Embryonic facial prominence (tissue), 1 donor: ENCODE measurements around the gene JARID2.

Experiments
- DNase-seq: peaks from one replicate; pipeline ENCODE4 v3.0.0-alpha.2; 2016; ENCODE audit errors: extremely low spot score

Gene JARID2

DNA sequence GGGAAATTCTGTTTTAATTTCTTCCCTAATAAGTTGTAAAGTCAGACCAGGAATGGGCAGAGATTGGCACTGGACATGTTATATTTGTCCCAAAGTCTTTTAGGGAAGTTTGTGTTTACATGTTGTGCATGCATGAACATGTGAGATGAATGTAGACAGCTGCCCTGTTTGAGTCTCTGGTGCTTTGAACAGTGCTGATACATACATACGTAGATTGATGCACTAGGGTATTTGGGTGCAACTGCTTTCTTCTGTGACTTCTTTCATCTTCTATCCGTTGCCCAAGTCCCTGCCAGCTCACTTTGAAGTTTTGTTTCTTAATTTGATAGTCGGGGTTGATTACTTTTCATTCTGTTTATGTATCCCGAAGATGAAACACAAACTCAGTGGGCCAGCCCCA lies 216.4 kb downstream of the JARID2 start:
- DNase-seq, result no peak

DNA sequence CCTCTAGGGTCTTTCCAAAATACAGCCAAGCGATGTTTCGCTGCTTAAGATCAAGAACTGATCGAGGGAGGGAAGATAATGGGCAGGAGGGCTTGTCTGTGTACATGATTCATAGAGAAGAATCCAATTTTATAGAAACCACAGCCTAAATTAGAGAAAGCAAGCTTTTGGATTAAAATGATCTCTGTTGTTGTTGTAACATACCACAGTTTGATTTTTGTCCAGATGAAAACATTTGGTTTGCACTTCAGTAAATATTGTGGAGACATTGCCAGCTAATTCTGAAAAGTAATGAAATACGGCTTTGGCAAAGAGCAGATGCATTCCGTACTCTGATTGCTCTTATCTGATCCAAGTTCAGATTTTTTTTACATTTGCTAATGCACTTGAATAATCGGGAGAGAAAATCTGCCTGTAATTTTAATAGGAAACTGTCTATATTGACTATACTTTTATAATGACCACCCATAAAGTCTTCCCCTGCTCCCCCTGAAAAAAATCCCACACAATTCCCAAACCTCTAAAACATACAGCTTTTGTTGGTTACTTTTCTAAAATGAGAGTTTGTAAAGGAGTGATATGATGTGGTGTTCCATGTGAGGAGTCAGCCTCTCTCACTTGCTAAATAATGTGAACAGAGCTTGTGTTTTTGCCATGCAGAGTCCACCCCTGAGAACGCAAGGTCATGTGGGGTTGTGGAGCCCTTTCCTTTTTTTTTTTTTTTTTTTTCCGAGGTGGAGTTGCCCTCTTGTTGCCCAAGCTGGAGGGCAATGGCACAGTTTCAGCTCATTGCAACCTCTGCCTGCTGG lies 217.1 kb downstream of the JARID2 start:
- no peak for DNase-seq

DNA sequence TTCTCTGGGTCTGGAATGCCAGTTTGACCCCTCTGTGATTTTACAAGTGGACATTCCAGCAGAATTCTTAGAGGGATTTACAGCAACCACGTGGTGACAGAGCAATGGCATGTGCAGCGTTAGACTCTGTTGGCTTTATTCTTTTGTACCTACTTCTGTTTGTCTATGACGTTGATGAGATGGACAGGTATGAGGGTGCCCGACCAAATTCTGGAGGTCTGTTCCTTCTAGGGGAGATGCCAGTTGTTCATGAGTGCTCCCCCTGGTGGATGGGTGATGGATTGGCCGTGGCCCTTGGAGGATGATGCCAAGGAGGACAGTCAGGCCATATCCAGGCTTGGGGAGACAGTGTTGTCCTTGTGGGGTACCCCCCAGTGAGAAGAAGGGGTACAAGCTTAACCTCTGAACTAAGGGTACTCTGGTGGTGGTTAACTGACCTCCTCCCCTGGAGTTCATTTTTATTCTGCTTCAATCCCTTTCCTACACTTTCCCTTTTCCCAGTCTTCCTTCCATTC lies 218.4 kb downstream of the JARID2 start:
- no peak for DNase-seq

DNA sequence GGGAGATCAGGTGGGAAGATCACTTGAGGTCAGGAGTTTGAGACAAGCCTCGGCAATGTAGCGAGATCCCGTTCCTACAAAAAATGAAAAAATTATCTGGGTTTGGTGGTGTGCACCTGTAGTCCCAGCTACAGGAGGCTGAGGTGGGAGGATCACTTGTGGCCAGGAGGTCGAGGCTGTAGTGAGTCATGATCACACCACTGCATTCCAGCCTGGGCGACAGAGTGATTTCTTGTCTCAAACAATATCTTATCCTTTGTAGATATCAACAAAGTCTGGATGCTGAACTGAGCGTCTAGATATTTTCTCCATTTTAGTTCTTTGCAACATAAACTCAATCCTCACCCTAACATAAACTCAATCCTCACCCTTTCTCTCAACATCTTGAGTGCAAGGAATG lies 219.3 kb downstream of the JARID2 start:
- DNase-seq, result no peak

DNA sequence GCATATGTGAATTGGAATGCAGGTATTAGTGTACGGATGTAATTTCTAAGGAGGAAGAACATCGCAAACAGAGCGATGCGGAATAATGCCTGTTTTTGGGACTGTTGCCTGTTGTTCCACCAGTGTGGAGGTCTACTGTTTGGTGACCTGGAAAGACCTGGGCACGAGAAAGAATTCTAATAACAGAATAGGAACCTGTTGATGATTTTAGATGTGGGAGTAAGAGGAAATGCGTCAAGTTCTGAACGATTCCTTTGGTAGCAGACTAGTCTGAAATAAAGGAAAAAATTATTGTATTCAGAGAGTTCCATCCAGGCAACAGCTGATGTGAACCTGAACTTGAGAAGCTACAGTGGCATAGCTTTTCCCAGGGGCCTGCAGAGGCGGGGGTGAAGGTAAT lies 224.9 kb downstream of the JARID2 start:
- no peak for DNase-seq

DNA sequence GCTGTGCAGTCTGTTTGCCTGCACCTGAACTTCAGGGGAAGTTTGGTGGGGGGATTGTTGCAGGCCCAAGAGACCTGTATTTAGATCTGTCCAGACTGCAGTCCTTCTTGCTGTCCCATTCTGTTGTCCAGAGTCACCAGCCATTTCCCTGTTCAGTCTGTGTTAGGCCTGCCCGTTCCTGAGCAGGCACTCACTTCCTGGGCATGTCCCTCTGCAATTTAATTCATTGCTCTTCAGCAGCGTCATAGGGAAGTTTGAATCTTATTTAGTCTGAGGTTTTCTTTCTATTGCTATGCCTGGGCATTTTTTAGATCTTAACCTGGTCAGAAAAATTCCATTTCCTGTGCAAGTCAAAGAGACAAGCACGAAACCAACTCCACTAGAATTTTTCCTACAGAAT lies 226.8 kb downstream of the JARID2 start:
- no peak for DNase-seq

DNA sequence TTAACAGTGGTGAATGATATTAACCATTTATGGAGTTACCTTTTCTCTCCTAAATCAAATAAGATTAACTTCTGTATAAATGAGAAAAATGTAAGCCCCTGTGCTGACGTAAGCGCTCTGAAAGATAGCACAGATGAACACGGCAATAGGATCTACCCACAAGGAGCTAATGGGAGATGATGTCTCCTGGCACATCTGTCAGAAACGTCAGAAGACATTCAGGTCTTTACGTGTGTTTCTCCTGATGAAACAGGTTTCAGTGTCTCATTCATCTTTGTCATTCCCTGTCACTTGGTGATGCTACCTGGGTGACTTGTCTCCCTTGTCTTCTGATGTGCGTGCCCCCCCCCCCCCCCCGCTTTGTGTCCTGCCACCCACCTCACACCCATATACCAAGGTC lies 227.3 kb downstream of the JARID2 start:
- no peak for DNase-seq

DNA sequence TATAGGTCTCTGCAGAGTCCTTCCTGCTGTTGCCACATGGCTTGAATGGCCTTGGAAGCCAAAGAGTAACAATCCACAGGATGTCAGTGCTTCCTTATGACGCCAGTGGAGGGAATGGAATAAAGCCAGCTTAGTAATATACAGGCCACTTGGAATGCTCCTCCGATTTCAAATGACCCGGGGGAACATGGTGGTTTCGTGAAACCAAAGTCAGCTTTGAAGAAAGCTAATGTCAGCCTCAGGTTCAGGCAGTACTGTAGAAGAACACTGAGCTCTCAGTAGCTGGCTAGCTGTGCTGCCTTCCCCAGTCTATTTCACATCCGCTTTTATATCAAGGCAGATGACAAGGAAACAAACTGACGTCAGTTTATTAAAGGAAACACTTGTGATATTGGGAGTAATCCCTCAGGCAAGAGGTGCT lies 227.9 kb downstream of the JARID2 start:
- DNase-seq, result no peak

DNA sequence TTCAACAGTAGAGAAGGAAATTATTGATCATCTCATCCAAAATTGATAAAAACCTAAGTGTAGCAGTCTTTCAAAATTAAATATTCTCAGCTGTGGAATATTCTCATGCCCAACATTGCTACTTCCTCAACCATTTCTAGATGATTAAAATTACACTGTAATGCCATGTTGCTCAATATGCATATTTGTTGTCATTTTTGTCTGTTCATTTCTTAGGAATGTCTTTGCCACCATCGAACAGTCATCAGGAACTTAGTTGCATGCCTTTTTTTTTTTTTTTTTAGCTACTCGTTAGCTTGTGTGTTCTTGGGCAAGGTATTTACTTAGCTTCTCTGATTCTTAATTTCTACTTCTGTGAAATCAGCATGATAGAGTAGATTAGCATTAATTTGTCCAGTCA lies 228.3 kb downstream of the JARID2 start:
- no peak for DNase-seq

DNA sequence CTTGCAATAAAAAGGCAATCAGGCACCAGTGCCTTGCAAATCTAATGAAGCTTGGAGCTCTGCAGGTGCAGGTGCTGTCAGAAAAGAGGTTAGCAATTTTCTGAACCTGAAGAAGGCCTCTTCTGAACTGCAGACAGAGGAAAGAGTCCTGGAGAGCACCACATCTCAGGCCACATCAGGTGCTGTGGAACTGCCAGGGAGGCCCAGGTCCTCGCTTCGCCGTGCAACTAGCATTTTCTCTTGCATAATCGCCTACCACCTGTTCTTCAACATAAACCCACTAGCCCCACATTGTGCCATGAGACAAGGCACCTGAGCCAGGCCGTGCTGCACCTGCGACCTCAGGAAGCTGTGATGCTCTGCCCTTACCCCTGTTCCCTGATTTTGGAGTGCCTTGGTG lies 229.4 kb downstream of the JARID2 start:
- DNase-seq, result no peak

DNA sequence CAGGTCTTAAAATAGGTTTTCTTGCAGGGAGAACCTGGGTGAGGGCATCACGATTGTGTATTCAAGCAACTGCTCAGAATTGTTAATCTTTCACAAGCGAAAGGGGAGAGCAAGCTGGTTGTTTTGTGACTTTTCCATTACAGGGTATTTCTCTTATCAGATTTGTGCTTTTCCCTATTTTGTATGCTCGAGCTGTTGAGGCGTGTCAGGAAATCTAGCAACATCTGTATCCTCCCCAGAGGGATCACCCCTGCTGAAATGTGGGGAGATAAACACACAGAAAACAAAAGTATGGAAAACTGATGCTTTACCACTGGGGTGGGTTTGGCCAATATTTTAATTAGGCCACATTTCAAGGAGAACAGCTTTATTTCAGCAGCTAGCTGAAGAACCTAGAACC lies 230.0 kb downstream of the JARID2 start:
- no peak for DNase-seq

DNA sequence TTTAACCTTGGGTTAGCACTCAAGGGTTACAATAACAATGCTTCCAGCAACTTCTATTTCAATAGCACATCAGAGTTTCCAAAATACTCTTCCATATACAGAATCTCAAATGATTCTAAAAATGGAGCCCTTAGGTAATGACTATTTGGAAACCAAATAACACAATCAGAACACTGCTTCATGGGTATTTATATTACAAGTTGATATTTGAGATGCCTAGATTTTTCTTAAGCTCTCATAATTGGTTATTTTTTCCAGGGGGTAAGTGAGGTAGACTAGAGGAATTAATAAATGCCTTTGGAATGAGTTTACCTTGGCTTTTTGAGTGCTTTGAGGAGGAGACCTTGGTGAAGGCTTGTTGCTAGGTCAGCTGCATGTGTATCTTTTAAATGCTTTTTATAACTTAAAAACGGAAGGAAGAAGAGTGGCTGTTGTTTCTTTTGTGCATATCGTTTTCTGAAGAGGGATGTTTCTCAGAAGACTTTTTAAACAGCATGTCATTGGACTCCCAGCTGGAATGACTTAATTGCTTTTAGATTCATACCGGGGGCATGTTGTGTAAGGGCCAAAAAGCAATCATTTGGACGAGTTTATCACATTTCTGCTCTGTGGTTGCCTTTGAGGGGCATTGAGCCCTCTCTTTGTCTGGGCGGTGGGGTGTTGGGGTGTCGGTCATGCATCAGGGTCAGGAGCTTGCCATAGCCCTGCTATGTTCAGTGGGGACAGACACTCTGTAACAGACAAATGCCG lies 230.9 kb downstream of the JARID2 start:
- no peak for DNase-seq

DNA sequence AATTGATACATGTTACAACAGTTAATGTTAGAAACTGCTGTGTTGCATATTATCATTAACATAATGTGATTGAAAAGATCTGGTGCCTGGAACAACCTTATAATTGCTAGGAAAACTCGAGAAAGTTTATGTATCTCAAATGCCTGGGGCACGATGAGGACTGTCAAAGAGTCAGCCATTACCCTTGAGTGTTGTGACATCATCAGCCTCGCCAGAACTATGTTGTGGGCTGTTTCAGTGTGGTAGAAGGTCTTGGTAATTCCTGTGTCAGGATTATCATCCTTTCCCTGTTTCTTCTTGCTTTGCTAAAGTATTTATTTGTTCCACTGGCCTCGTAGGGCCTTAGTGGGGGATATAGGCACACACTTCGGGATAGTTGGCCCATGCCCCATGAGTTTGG lies 231.9 kb downstream of the JARID2 start:
- no peak for DNase-seq

DNA sequence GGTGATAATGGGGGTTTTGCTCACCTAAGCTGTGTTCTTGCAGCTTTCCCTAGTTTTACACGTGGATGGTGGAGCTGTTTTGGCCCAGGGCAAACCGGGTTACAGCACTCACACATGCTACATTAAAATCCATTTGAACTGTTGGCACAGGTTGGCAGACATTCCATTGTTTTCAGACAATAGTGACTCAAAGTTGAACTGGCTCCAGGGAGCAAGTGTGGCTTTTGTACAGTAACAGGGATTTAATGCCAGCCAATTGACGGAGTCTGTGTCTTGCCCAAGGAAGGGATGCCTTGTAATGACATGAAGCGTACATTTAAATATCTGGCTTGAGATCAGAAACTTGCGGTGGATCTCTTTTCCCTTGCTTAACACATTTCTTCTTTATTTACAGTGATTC lies 233.9 kb downstream of the JARID2 start:
- no peak for DNase-seq

DNA sequence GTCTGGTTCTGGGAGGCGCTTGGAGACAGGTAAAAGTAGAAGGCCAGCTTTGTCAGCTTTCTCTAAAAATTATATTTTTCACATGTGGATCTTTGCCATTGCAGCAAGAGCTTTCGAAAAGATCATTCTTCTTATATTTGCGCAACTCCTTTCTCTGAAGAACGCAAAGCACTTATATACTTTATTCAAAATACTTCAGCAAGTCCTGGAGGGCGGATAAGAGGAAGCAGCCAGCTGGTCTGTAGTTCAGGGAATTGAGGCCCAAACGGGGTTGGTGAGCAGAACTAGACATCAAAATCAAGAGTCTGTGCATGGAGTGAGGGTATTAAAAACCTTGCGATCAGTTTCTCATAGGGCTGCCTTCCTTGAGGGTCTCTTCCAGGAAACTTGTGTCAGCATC lies 234.7 kb downstream of the JARID2 start:
- DNase-seq, result no peak

DNA sequence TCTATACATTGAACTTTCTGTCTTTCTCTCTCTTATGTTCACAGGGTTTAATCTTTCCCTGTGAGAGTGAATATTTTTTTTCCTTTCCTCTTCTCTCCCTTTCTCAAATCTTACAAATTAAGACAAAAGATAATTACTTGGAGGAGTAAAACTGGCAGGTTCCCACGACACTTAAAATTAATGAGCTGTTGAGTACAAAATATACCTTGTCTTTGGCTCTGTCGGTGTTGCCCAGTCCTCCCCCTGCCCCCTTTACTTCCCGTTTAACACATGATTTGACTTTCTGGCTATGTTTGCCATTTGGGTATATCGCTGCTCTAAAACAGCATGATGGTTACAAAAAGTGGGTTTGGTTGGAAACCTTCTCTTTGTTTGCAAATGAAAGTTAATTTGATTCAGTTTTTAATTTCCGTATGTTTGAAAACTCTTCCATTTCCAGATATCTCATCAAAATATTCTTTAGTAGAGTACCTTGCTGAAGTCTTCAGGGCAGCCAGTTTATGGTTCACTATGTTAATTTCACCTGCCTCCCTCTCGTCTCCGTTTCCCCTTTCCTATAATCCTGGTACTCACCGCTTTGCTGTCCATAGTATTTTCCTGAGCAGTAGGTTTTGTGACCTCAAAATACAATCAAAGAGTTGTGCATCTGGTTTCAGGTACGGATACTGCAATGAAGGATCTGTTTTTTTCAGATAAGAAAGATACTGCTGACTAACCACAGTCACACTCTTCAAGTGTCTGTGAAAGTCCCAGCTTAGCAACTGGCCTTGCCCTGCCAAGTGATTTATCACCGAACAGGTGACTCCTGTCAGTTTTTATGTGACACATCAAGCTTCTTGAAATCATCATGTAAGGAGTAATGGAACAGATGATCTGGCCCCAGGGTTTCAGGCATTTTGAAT lies 235.8 kb downstream of the JARID2 start:
- DNase-seq, result no peak

DNA sequence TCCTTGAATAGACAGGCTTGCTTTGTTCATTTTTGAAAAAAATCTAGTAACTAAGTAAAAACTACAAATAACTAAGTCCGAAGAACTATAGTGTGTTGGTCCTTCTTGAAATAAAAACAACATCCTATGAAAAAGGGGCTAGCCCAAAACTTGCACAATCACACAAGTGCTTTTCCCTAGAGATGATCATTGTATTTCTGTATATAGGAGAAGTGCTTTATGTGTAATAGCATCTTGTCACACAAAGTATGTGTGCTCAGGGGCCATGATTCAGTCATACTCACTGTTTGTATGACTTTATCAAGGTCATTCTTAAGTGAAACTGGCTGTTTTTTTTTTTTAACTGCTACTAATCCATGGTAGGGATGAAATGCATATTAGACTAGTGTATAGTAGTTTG lies 237.2 kb downstream of the JARID2 start:
- DNase-seq, result no peak

DNA sequence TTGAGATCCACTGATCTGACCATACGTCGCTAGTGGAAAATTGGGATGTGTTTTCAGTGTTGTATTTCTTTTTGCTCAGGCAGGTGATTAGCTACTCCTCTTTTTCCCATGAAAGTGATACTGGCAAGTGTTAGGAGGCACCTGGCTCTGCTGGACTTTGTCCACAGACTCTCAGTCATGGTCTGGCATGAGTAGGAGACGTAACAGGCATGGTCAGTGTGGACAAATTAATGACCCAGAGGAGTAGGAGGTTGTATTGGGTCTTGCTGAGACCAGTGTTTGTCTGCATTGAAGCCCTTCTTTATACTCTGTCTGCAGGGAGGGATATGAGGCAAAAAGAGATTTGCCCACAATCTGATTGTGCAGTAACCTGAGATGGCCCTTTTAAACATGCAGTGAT lies 238.3 kb downstream of the JARID2 start:
- DNase-seq, result no peak

DNA sequence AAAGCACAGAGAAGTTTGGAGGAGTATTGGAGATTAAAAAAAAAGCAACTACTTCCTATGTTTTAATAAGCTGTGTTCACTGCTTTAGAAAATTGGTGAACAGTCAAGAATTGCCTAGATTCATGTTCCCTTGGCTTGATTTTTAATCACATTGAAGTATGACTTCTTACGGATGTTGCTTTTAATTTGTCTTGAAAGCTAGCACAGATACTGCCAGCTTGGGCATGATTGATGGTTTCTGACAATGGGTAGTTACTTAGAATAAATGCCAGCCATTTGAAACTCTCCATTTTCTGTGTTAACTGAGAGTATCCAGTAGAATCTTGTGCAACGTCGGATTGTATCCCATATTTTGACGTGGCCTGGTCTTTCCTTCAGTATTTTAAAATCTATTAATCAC lies 239.0 kb downstream of the JARID2 start:
- no peak for DNase-seq

DNA sequence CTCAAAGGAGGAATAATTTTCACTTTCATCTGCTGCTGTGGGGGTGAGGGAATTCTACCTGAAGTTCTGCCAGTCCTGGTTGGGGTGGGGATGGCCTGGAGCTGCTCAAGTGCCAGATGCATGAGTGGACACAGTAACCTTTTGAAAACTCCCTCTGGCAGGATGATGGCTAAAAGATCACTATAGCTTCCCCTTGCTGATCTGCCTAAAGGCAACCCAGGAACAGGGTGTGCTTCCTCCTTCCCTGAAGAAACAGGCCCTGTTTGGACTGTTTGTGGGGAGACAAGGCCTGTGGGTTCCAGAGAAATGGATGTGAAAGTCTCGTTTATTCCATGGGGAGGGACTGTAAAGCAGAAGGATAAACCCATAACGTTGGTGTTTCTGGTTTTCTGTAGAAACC lies 240.1 kb downstream of the JARID2 start:
- no peak for DNase-seq

DNA sequence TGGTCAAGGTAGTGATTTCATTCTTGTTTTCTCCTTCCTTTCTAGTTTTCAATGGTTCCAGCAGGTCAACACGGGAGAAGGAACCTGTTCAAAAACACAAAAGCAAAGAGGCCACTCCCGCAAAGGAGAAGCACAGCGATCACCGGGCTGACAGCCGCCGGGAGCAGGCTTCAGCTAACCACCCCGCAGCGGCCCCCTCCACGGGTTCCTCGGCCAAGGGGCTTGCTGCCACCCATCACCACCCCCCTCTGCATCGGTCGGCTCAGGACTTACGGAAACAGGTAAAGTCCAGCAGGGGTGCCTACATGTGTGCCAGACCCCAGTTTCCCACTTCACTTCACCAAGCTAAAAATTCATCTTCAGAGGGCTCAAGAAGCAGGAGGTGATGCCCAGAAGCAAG lies 241.4 kb downstream of the JARID2 start:
- no peak for DNase-seq
